Osteocyte (in vitro differentiated cells): Measurements from ENCODE around the gene NEUROD2. TPM values are rescaled to one million over a fixed set of nuclear protein-coding genes. Genes with fewer than 3 reads are reported as not detected.
A peak's percentile ranks its signal among the peaks of the same experiment; 100 is the strongest.

Source experiments
- DNase-seq: peaks from one replicate; pipeline ENCODE4 v3.0.0; 2021; ENCODE audit warnings: mixed read lengths; ENCODE audit not compliant: unreplicated experiment; ENCODE audit errors: extremely low spot score
- H3K27ac Mint-ChIP-seq: one replicate; pipeline ENCODE4 v1.8.0; 2021; ENCODE audit warnings: mild to moderate bottlenecking, mixed read lengths; ENCODE audit not compliant: unreplicated experiment
- H3K27me3 Mint-ChIP-seq: one replicate; pipeline ENCODE4 v1.8.0; 2021; ENCODE audit warnings: mixed read lengths; ENCODE audit not compliant: unreplicated experiment
- H3K36me3 Mint-ChIP-seq: one replicate; pipeline ENCODE4 v1.8.0; 2021; ENCODE audit warnings: mixed read lengths; ENCODE audit not compliant: unreplicated experiment
- H3K4me1 Mint-ChIP-seq: one replicate; pipeline ENCODE4 v1.8.0; 2021; ENCODE audit warnings: mixed read lengths; ENCODE audit not compliant: unreplicated experiment
- H3K4me3 Mint-ChIP-seq: one replicate; pipeline ENCODE4 v1.8.0; 2021; ENCODE audit warnings: mild to moderate bottlenecking, moderate library complexity, mixed read lengths; ENCODE audit not compliant: unreplicated experiment
- H3K9me3 Mint-ChIP-seq: one replicate; pipeline ENCODE4 v1.8.0; 2021; ENCODE audit warnings: mixed read lengths; ENCODE audit not compliant: unreplicated experiment
- total RNA-seq: library from RNA; stranded (reverse); gene quantifications from 2 replicates; pipeline ENCODE4 v1.2.1, GENCODE V29; 2021
- TF ChIP-seq, protein P1 (sequence below): fragments of 200-600 bp; sonication (generic); IDR thresholded peaks from 2 replicates; pipeline ENCODE4 v1.5.0; 2021; ENCODE audit warnings: antibody characterized with exemption, mild to moderate bottlenecking, moderate library complexity

NEUROD2 gene
- total RNA-seq, 1 donor from 2014 or later = not detected

DNA sequence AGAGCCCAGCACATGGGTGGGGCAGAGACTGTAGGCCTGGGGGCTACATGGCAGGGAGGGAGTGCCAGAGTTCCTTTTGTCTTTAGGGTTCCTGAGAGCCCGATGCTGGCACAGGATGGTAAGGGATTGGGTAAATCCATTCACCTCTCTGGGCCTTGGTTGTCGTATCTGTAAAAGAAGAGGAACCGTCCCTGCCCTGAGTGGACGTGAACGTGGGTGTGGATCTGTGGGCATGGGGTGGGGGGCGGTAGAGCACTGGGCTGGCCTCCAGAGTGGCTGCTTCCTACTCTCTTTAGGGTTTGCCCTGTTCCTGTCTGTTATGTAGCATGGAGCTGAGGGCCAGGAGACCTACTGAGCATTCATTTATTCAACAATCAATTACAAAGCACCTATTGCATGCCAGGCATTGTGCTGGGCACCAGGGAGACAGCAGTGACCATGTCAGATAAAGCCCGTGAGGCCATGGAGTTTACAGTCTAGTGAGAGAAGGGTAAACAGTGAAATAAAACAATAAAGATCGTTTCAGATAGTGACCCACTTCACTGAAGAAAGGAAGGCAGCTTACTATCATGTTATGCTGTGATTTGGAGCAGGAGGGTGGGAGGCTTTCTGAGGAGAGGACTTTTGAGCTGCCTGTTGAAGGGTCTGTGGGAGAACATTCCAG, 44.3 kb upstream of the NEUROD2 start:
- peak overlapping the region; percentile 74 for H3K27ac Mint-ChIP-seq
- TF ChIP-seq, protein P1, sequence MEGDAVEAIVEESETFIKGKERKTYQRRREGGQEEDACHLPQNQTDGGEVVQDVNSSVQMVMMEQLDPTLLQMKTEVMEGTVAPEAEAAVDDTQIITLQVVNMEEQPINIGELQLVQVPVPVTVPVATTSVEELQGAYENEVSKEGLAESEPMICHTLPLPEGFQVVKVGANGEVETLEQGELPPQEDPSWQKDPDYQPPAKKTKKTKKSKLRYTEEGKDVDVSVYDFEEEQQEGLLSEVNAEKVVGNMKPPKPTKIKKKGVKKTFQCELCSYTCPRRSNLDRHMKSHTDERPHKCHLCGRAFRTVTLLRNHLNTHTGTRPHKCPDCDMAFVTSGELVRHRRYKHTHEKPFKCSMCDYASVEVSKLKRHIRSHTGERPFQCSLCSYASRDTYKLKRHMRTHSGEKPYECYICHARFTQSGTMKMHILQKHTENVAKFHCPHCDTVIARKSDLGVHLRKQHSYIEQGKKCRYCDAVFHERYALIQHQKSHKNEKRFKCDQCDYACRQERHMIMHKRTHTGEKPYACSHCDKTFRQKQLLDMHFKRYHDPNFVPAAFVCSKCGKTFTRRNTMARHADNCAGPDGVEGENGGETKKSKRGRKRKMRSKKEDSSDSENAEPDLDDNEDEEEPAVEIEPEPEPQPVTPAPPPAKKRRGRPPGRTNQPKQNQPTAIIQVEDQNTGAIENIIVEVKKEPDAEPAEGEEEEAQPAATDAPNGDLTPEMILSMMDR = no peak
- no peak for DNase-seq
- peaks cover 27% of the 10 kb centered on the region for H3K4me1 Mint-ChIP-seq
- H3K27me3 Mint-ChIP-seq = no peaks in the 10 kb centered on the region
- no peak overlapping the region for H3K4me3 Mint-ChIP-seq
- no peaks in the 10 kb centered on the region for H3K9me3 Mint-ChIP-seq
- peaks cover 7% of the 10 kb centered on the region for H3K36me3 Mint-ChIP-seq

DNA sequence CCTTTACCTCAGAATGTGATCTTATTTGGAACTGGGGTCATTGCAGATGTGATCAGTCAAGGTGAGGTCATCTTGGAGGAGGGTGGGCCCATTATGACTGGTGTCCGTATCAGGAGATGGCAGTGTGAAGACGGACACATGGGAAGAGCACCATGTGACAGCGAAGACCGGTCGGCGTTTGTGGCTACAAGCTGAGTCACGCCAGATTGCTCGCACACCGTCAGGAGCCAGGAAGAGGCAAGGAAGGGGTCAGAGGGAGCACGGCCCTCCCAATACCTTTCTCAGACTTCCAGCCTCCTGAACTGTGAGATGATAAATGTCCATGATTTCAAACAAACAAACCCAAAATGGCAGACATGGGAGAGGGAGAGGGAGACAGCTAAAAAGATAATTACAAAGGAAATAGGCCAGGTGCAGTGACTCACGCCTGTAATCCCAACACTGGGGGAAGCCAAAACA, 42.4 kb upstream of the NEUROD2 start:
- Mint-ChIP-seq H3K4me3 (no peak overlapping the region), H3K9me3 (no peaks in the 10 kb centered on the region), H3K27me3 (no peaks in the 10 kb centered on the region), H3K4me1 (peaks cover 27% of the 10 kb centered on the region), H3K27ac (no peak overlapping the region), H3K36me3 (peaks cover 7% of the 10 kb centered on the region)
- DNase-seq = no peak
- TF ChIP-seq, protein P1 = no peak

DNA sequence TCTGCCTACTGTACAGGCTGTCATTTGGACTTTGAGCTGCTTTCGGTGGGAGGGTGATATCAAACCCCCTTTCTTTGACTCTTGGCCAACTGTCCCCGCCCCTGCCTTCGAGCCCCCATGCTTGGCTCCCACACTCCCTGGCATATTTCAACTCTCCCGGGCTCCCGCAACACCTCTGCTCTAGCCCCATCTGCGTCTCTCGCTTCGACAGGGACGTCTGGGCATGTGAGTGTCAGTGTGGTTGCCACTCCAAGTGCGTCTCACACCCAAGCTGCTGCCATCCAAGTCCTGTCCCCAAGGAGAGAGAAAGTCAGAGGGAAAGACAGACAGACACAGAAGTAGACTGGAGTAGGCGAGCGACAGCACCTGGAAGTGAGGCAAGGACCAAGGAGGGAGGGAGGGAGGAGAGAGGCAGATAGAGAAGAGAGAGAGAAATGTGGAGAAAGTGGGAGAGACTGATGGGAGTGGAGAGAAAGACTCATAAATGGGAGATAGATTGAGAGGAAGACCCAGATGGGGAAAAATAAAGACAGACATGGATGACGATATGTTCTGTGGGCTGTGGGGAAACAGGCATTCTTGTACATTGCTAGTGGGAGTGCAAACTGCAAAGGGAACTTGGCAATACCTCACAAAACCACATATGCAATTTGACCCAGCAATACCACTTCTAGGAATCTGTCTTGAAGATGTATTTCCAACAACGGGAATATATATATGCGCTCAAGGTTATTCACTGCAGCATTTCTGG, 41.1 kb upstream of the NEUROD2 start:
- H3K4me1 Mint-ChIP-seq = peaks cover 28% of the 10 kb centered on the region
- H3K27ac Mint-ChIP-seq = peak overlapping the region; percentile 5
- H3K27me3 Mint-ChIP-seq = no peaks in the 10 kb centered on the region
- no peak for DNase-seq
- TF ChIP-seq, protein P1 = no peak
- H3K9me3 Mint-ChIP-seq = no peaks in the 10 kb centered on the region
- H3K36me3 Mint-ChIP-seq = peaks cover 7% of the 10 kb centered on the region
- no peak overlapping the region for H3K4me3 Mint-ChIP-seq

DNA sequence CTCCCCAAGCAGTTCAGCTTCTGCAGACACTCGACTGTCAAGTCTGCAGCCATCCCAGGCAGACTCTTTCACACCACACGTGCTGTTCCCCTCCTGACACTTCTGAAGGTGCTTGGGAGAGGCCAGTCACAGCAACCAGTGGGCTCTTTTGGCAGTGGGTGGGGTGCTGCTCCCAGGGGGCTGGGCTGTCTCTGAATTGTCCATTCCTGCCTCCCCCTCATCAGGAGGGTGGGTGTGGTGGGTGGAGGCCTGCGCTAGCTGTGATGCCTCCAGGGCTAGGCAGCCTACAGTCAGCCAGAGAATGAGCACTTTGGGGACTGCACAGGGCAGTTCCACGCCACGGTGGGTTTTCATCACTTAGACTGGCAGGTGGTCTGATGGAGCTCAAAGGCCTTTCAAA, 39.5 kb upstream of the NEUROD2 start:
- TF ChIP-seq, protein P1 = no peak
- Mint-ChIP-seq H3K4me3 (no peak overlapping the region), H3K27ac (peak overlapping the region; percentile 10), H3K4me1 (peaks cover 31% of the 10 kb centered on the region), H3K36me3 (peaks cover 7% of the 10 kb centered on the region), H3K27me3 (no peaks in the 10 kb centered on the region), H3K9me3 (no peaks in the 10 kb centered on the region)
- DNase-seq = no peak

DNA sequence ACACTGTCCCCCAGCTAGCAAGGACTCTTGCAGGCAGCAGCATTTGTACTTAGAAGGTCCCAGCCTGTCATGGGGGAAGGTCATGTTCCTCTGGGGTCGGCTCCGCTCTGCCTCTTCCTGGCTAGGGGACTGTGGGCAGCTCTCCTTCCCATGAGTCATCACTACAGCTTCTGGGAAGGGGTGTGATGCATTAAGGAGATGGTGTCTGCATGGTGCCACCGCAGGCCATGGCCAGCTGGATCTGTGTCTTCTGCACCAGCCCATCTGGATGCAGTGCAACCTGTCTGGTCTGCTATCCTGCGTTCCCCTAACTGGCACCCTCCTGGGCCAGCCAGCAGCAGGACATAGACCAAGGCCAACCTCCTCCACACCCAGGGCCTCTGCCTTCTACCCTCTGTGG, 35.6 kb upstream of the NEUROD2 start:
- Mint-ChIP-seq H3K36me3 (no peaks in the 10 kb centered on the region), H3K9me3 (no peaks in the 10 kb centered on the region), H3K27ac (peak overlapping the region; percentile 15), H3K27me3 (no peaks in the 10 kb centered on the region), H3K4me3 (no peak overlapping the region), H3K4me1 (peaks cover 45% of the 10 kb centered on the region)
- DNase-seq = no peak
- TF ChIP-seq, protein P1 = no peak
